Posterior cingulate gyrus (tissue), 11 donors: ENCODE data around the gene EDC3.

ENCODE experiments used
- DNase-seq, 10 donors: peaks; one replicate each; pipeline versions ENCODE4 v3.0.0 to v3.0.0-alpha.2; 2020 to 2021; ENCODE audit warnings: mixed read lengths in 3 of 10
- intact Hi-C: fragments of 100-400 bp; cut with DNase I; formaldehyde crosslinking; loops from one replicate; pipeline ENCODE4 v1.15.1; 2023

EDC3 gene

DNA sequence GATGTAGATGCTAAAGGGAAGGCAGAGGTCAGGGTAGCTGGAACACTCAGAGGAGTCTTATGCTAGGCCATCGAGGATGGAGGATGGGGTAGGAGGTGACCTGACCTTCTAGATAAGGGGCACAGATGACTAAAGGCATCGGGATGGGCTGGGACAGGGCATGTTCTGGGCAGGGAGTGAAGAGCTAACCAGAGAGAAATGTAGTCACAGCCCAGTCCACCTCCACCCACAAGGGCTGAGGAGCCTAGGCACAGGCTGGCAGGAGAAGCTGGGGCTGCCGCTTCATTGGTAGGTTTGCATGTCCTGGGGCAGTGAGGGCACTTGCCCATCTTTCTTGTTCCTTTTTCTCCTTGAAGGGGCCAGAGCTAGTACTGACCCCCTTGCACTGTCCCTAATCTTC lies 67.6 kb downstream of the EDC3 start:
- DNase-seq: peak in 1 of 10 donors; percentile 35
- intact Hi-C loops: no loop called here

GRCh38 chr15:74627766-74628165 lies 68.1 kb downstream of the EDC3 start:
- intact Hi-C loops: no loop called here
- DNase-seq: peak in 2 of 10 donors; percentile 45 to 59

GRCh38 chr15:74626752-74627692 lies 68.8 kb downstream of the EDC3 start:
- intact Hi-C loops: no loop called here

GRCh38 chr15:74626336-74626735 lies 69.5 kb downstream of the EDC3 start:
- peak in 1 of 10 donors; percentile 47 for DNase-seq
- intact Hi-C loops: no loop called here

More at GRCh38 chr15:74626752-74627692, 68.8 kb downstream of the EDC3 start:
- DNase-seq: peak in 2 of 10 donors; percentile 55 to 80

GRCh38 chr15:74625693-74626092 lies 70.1 kb downstream of the EDC3 start:
- intact Hi-C loops: no loop called here
- peak in 1 of 10 donors; percentile 36 for DNase-seq

DNA sequence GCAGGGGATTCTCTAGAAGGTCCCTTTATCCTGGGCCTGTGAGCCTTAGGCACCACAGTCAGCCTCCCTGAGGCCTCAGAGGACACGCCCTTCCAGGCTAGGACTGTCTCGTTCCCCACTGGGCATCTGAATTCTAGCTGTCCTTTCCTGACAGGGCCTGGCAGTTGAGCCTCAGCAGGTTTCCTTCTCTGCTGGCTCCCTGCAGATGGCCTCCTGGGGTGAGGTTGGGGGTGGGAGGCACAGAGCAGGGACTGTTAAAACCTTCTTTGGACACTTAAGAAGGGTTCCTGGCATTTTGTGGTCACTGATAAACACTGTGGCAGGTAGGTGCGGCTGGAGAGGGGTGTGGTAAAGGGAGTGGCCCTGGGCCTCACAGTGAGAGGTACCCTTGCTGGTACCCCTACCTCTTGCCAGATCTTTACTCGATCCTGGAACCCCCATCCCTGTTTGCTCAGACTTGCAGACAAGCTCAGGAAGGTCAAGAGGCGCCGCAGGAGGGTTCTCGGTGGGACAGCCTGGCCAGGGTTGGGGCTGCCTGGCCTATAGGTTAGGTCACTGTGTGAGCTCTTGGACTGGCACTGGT lies 71.7 kb downstream of the EDC3 start:
- intact Hi-C loops: no loop called here
- peak in 2 of 10 donors; percentile 29 to 54 for DNase-seq

- intact Hi-C loops: no loop called here
- DNase-seq: peak in 2 of 10 donors; percentile 18 to 65
Measured at GRCh38 chr15:74622758-74623157, 73.1 kb downstream of the EDC3 start.

GRCh38 chr15:74621936-74622335 lies 73.9 kb downstream of the EDC3 start:
- intact Hi-C loops: no loop called here
- peak in 7 of 10 donors; percentile 47 to 95 (median 67) for DNase-seq

DNA sequence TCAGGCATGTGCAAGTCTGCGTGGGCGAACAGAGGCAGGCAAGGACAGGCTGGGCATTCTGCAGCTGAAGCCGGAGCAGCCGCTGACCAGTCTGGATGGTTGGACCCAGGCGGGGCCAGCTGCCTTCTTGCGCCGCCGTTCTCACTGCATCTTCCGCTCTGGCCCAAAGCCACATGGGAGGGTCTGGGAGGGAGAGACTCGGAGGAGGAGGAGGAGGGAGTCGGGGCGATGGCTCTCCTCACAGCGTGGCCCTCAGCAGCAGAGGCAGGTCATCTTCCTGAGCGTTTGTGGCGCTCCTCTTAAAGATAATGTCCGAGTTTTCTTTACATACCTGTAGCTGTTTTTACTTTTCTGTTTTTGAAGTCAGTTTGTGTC lies 74.3 kb downstream of the EDC3 start:
- intact Hi-C loops: no loop called here
- DNase-seq: peak in 1 of 10 donors; percentile 83

- intact Hi-C loops: no loop called here
- DNase-seq: peak; percentile 65 to 96 (median 76)
Measured at GRCh38 chr15:74620636-74621545, 74.9 kb downstream of the EDC3 start.

DNA sequence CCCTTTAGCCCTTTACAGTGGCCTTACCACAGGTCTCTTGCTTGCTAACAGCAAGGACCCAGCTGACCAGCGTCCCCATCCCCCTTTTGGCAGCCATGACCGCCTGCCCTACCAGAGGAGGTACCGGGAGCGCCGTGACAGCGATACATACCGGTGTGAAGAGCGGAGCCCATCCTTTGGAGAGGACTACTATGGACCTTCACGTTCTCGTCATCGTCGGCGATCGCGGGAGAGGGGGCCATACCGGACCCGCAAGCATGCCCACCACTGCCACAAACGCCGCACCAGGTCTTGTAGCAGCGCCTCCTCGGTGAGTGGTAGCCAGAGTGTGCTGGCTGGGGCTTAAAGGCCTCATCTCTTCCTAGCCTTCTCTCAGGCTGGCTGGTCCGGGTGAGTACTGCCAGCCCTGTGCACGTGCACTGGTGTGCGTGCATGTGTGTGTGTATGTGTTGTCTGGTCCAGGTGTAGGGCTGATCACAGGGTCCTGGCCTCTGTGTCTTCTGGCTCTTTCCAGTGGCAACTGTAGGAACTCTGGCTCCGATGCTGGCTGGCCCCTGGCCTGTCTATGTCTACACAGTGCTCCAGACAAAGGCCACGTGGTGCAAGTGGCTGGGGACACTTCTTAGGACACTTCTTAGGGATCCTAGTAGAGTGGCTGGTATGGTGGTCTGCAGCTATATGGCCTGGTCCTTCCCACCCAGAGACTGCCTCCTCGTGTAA lies 75.7 kb downstream of the EDC3 start:
- intact Hi-C loops: loop anchor here (5.0 kb wide), 2 partner anchors 158 to 248 kb away; partner anchors contain the start of gene UBL7
- DNase-seq: peak in 4 of 10 donors; percentile 26 to 70 (median 62)

DNA sequence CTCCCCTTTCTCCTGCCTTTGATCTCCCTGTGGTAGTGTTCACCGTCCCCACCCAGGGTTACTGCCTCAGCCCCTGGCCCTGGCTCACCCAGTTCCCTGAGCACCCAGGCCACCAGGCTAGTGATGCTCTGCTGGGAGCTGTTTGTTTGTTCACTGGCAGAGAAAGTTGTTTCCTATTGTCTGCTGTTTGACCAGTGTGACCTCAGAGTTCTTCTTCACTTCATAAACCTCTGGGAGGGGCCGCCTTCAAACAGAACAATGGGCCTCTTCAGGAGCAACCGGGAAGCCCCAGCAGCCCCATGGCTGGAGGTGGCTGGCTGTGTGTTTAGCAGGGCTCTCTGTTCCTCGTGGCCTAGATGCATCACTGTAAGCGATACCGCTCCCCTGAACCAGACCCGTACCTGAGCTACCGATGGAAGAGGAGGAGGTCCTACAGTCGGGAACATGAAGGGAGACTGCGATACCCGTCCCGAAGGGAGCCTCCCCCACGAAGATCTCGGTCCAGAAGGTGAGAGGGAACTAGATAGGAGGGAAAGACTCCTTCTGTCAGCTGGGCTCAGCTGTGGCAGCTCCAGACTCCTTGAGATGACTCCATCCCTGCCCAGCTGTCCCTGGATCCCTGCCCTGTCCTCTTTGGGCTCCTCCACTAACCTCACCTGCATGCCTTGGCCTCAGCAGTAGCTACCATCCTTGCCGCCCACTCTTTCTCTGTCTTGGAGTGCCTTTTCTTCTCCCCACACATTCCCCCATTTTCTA lies 76.8 kb downstream of the EDC3 start:
- DNase-seq: peak in 3 of 10 donors; percentile 9 to 57 (median 52)
- intact Hi-C loops: loop anchor here (5.0 kb wide), 2 partner anchors 157 to 247 kb away; partner anchors contain the start of gene UBL7

GRCh38 chr15:74616996-74617395 lies 78.8 kb downstream of the EDC3 start:
- DNase-seq: no peak
- intact Hi-C loops: loop anchor here (5.0 kb wide), 2 partner anchors 155 to 245 kb away; partner anchors contain the start of gene UBL7

GRCh38 chr15:74616366-74616939 lies 79.4 kb downstream of the EDC3 start:
- intact Hi-C loops: loop anchor here (5.0 kb wide), 2 partner anchors 154 to 244 kb away; partner anchors contain the start of gene UBL7
- DNase-seq: peak in 6 of 10 donors; percentile 34 to 91 (median 43)

GRCh38 chr15:74615508-74616365 lies 80.1 kb downstream of the EDC3 start, which contains the start of gene CLK3:
TSS of gene CLK3 (plus strand) at chr15:74615836. CDS start at chr15:74619197, 3,361 bp downstream.
- intact Hi-C loops: loop anchor here (1.0 to 5.0 kb wide), 5 partner anchors 17 to 243 kb away; partner anchors contain the start of genes ARID3B and UBL7

GRCh38 chr15:74614744-74615507 lies 80.9 kb downstream of the EDC3 start:
- DNase-seq: peak; percentile 63 to 97 (median 78)
- intact Hi-C loops: loop anchor here (1.0 to 5.0 kb wide), 5 partner anchors 17 to 243 kb away; partner anchors contain the start of genes ARID3B and UBL7

More at GRCh38 chr15:74615508-74616365, 80.1 kb downstream of the EDC3 start, which contains the start of gene CLK3:
- peak; percentile 92 to 99 (median 96) for DNase-seq
